Stimulated activated CD8-positive, alpha-beta memory T cell treated with anti-CD3 and anti-CD28 coated beads, Interleukin-2, amount 100 ng/mL, for 1 hour (primary cell): Measurements from ENCODE around the gene LHFPL6.

Experiments
- DNase-seq, 2 donors: peaks; one replicate each; pipeline ENCODE4 v3.0.0-alpha.2; 2020; ENCODE audit warnings: low read depth in 2 of 2

Gene LHFPL6

DNA sequence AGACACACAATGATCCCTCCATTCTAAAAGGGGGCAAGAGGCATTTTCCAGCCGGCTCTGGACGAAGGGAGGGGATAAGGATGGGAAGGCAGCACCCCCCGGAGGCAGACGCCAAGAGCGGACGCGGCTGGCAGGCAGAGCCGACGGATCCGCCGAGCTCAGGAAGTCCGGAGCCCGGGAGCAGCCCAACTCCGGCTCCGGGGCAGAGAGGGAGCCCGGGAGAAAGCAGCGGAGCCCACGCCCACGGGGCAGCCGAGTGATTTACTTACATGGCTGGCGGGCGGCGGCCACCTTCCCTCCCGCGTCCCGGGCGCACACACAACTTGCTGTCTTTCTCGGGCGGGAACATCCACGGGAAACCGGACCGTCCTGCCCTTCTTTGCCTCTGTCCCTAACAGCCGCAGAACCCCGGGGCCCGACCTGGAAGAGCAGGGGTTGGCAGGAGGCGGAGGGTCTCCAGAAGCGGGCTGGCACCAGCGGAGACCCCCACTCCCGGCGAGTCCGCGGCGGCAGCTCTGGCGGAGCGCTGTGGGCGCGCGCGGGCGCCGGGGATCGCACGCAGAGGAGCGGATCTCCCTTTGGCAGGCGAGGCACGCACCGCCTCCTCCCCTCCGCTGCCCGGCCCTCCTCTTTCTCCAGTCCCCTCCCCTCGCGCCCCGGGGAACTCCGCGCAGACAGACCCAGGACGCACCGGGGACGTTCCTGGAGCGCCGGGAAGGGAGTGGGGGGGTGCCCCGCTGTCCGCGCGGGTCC, at the start of gene LHFPL6:
Gene LHFPL6 (minus strand): TSS at position 580 of the 753 bp plus-strand sequence.
- no peak for DNase-seq

DNA sequence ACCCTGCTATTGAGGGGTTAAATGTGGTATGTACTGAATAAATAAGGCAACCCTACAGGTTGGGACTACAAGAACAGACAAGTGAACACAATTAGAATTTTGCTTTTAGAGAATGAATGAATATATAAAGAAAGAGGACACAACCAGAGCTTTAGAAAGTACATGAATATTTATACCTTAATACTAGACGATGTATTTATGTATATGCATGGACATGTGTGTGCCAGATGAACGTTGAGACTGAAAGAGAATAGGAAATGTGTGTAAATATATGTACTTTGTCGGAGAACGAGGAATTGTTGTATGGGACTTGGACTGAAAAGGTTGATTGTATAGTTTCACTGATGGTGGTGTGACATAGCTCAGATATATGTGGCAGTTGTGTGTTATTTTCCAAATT, 43.1 kb upstream of the LHFPL6 start:
- DNase-seq: no peak

DNA sequence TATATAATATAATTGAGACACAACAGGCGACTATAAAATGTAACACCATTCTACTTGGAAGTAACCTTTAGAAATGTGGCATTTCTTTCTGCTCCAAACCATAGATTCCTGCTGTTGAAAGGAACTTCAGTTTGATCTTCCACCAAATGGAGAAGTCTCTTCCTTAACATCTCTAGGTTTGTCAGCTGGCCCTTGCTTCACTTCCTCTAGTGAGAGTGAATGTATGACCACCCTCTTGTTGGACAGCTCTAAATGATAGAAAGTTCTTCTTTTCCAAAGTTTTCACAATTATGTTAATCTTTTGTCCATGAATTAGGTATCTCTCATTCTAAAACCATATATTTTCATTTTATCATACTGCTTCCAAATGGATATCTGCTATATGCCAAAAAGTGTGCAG, 38.7 kb upstream of the LHFPL6 start:
- no peak for DNase-seq

DNA sequence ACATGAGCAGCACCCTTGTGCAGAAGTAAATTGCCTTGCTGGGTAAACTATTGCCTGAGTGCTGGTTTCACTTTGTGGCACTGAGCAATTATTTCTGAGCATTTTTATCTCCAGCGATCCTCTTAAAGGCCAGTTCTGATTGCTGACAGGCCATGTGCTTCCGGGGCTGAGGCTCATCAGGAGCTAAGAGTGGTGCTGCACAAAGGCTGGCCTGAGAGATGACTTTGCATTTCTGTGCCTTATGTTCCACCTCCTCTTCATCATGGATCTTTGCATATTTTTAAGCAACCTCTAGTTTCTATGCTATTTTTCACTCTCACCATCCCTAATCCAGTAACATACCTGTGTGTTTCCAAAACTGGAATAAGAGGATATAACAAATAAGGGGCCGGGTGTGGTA, 34.9 kb upstream of the LHFPL6 start:
- no peak for DNase-seq

DNA sequence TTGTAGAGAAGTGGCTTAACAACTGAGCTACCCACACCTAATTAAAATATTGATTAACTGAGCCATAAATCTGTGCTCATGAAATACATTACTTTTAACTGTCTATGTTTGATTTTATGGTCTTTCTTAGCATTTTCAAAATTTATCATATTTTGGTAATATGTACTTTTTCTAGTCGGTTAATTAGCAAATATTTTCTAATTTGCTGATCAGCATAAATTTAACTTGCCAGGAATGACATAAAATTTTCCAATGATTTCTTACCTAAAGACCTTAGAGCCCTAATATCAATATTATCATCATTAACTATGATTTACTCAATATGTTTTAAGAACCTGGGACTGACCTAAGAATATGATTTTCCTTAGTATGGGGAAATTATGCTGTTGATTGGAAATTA, 32.6 kb upstream of the LHFPL6 start:
- DNase-seq: no peak

DNA sequence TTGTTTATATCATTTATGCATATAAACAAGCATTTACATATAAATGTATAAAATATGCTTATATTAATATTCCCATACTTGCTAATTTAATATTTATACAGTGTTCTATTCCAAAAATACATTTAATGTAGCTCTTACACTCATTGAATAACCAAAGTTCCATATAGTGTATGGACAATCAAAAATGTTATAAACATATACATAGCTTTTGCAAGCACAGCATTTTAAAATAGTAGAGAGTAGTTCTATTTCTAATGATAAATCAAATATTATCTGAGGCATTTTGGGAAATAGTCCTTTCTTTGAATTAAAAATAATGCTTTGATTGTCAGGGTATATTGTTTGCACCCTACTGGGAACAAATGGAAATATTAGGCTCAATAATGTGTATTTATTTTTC, 30.0 kb upstream of the LHFPL6 start:
- no peak for DNase-seq

DNA sequence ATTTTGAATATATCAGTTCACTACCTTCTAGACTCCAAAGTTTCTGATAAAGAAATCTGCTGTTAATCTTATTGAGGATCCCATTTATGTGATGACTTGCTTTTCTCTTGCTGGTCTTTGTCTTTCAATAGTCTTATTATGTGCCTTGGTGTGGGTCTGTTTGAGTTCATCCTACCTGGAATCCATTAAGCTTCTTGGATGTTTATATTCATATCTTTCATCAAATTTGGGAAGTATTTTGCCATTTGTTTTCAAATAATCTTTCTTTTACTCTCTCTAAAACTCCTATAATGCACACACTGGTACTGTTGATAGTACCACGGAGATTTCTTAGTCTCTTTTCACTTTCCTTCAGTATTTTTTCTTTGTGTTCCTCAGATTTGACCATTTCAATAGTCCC, 28.3 kb upstream of the LHFPL6 start:
- DNase-seq: no peak

DNA sequence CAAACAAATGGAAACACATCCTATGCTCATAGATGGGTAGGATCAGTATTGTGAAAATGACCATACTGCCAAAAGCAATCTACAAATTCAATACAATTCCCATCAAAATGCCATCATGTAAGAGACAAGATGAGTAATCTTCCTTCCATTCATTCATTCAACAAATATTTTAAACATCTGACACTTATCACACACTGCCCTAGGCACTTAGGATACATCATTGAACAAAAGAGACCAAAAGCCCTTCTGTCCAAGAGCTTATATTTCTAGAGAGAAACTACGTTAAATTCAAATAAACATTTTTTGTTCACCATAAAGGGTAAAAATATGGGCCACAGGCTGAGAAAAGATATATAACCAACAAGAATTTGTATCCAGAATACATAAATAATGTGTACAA, 20.5 kb upstream of the LHFPL6 start:
- DNase-seq: no peak

DNA sequence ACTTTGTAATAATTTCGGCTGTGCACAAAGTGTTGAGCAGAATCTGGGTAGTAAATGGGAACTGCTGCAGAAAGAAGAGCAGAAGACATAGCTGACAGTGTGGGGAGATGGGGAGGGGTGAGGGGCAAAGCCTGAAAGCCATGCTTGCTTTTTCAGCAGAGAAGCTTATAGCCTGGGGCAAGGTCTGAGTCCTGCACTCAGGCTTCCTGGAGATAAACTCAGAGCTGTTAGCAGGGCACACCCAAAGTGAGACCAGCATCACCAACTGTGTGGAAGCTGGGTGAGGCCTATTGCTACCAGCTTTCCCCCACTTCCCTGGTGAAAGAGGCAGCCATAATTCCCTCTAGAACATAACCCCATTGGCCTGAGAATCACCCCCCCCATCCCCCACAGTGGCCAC, 15.6 kb upstream of the LHFPL6 start:
- no peak for DNase-seq

DNA sequence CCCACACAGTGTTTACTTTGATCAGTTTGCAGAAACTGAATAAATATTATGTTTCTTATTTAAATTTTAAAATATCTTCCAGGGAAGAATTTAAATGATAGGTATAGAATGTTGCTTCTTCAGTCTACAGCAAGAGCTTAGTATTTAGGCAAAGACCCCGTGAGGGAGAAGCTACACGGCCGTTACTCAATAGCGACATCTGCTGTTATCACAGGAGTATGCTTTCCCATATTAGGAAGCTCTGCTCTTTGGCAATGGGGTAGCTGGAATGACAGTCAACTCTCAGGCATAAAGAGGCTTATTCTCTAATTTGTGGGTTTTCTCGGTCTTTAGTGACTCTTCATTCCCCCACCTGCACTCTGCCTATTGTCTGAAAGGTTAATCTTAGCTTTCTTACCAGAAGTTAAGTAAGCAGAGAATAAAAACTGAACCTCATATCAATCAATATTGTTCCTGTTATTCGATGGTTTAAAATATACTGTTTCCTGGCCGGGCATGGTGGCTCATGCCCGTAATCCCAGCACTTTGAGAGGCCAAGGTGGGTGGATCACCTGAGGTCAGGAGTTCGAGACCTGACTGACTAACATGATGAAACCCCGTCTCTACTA, 13.2 kb upstream of the LHFPL6 start:
- DNase-seq: no peak

DNA sequence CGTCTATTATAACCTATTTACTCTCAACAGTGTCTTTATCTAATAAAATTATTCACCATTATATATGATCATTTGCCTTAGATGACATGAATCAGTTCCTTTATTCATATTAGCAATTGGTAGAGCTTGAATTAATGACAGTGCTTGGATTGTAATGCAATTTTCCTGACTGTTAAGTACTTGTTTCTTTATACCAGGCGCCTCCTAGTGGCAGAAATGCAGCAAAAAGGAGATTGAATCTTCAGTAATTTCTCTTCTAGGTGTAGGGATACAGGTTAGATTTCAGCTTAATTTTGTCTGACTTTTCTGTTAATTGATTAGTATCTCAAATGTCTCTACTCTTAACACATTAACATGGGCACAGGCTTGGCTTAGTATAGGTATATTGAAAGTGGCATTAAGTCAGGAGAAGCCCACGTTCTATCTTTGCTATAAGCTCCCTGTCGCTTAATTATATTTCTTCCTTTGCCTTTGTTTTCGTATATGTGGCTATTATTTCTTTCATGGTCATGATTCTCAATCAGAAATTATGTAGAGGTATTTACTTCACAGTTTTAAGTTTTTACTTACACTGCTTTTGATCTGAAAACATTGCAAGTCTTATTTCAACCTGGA, 9.1 kb upstream of the LHFPL6 start:
- peak in 1 of 2 donors; percentile 19 for DNase-seq

DNA sequence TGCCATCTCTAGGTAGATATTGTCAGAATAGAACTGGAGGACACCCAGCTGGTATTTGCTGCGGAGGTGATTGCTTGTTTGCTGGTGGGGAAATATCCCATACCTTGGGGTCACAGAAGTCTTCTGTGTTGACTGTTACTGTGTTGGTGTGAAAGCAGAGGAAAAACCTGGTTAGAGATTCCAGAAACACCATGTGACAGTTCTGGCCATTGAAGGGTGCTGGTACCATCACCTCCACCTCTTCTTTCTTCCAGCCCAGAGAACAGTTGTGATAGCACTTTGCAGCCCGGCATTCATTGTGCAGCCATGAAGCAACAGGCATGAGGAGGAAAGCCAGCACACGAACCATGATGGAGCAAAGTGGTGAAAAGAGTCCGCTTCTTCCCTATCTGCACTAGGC, 4.9 kb upstream of the LHFPL6 start:
- DNase-seq: no peak

DNA sequence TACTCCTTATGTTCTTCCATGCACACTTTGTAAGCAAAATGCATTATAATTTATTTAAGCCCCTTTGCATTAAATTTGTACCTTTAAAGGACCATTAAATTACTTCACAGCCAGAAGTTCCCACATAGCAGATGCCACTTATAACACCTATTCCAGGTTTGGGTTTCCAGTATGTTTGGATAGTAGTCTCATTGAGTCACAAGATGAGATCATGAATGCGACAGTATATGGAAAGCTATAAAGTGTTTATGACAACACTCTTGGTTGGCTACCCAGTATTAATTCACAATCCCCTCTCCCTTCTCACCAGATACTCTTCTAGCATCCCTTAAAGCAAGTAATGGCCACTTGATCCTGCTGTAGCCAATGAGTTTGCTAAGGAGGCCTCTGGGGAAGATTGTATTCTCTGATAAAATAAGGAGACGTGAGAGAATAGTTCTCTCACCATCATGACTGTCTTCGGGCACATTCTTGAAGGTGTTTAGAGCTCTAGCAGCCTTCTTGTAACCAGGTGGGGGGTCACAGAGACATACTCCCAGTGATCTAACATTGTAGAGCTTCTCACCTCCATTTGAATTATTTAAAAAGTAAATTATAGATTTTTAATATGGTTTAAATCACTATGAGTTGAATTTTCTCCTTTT, 2.8 kb upstream of the LHFPL6 start:
- DNase-seq: no peak

DNA sequence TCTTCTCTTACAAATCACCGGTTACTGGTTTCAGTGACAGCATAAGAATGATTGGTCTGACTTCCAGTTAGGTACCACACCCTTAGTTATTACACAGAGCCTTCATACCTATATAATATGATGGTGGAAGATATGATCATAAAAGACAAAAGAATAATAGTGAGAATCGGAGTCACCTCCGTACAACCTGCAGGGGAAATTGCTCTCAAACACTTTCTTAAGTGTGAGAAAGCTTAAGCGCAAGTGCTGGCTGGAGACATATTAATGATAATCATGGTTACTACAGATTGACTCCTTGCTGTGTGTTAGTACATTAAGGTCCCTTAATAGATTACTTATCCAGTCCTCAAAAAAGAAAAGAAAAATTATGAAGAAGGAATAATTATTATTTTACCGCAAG, 1.8 kb upstream of the LHFPL6 start:
- no peak for DNase-seq

DNA sequence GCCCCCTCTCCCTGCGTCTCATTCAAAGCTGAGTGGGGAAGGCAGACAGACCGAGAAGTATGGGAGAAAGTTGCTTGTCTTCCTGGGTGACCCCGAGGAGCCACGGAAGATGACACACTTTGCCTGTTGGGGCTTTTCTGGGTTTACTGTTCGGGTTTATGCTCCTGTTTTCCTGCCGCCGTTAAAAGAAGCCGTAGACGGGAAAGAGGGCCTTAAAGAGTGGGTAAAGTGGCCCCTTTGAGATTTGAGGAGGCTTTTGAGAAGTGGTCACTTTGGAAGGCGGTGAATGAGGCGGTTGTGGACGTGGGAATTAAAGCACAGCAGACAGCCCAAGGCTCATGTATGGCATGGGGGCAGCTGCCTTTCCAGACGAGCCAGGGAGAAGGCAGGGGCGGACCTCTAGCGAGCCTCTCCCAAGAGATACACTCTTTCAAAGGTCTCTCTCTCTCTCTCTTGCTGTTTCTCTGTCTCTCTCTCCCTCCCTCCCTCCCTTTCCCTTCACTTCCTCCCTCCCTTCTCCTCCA, 493 bp upstream of the LHFPL6 start:
- no peak for DNase-seq

DNA sequence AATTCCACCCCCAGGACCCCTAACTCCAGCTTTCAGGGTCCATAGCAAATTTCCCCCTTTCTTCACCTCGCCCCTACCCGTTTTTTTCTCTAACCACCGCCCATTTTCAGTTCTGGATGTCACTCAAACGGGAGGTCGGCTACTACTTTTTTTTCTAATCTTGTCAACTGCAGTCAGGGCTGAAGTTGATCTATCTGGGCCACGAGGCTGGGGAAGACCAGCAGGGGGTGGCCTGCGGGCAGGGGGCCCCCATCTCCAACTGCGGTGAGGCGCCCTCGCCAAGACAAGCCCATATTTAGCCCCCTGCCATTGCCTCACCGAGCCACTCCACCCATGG, 748 bp downstream of the LHFPL6 start:
- DNase-seq: no peak

DNA sequence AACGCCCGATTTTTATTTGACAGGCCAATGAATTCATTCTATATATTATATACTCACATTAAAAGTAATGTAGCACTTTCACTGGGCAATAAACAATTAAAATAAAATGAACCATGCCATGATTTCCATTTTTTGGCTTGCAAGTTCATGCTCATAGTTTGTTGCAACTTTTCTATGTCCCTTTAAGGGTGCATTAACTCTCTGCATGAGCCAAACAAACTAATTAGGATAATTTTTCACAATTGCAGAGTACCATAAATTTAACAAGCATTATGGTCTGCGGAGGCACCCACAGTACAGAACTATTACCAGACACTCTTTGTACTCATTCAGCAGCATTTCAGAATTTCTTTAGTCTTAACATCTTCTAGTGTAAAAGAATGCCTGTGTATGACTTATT, 1.4 kb downstream of the LHFPL6 start:
- no peak for DNase-seq

DNA sequence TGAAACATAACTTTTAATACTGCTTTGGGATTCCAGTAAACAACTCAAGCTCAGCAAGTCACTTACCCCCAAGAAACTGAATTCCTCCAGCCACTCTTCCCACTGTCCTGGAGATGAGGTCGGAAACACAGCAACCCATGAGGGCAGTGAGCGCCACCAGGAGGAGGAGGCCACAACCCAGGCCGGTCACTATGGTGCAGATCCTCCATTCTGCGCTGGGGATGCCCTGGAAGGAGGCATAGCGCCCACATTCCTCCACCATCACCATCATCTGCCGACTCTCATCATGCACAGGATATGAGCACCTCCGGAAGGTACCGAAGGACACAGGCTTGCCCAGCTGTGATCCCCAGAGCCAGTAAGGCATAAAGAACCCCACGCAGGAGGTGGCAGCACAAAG, 2.2 kb downstream of the LHFPL6 start:
- DNase-seq: no peak

DNA sequence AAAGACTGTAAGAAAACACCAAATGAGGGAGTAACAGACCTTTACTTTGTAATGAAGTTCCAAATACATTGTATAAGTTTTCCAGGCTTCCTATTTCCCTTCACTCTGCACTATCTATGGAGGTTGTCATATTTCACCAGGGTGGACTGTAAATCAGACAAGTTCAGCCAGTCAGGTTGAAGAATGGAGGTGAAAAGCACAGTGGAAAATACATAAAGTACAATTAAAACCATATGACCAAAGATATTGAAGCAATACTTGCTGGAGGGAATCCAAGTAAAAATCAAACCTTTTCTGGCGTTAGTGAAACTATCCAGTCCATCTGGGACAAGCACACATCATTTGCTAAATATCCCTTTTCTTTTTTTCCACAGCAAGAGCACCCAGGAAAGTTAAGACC, 3.2 kb downstream of the LHFPL6 start:
- no peak for DNase-seq

DNA sequence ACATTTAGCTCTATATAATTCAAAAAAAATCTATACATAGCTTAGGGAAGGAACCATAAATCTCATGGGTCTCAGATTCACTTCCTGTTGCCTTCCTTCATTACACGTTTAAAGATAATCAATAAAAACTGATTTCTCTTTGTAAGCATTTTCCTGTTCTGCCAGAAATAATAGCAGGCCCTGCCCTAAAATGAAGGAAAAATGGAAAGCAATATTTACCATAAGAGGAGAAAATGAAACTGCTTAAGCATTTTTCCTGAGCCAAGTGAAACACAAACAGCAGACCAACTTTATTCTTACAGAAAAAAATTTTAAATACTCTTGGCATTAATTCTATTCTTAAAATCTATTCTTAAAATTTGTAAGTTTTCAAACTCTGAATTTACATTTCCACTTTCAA, 4.0 kb downstream of the LHFPL6 start:
- no peak for DNase-seq

DNA sequence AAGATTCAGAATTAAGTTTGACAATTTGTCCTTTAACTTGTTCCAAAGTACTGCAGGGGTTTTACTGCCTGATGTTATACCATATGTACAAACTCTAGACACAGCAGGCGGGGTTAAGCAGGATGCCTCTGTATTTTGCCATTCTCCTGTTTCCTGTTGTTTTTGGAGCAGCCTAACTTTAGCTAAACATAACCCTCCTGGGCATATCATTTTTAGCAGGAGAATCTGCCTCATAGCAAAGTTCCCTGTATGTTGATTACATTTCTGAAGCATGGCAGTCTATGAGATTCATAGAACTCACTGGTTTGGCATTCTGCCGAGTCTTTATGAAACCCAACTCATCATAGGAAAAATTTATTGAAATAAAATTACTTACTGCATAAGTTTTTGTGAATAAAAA, 5.2 kb downstream of the LHFPL6 start:
- no peak for DNase-seq

DNA sequence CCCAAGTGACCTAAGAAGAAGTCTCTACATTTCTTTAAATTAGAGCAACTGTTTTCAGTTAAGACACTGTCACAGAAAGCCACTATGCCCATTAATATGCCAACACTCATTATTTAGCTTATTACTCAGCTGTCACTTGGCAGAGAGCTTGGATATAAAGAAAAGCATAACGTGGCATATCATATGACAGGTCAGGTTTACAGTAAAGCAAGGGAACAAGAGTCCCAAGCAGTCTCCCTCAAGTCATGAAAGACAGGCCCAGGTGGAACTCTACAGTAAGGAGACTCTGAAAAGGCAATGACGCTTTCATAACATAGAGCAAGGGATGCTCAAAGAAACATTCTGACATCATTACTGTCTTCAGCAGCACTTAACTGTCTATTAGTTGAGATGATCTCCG, 6.3 kb downstream of the LHFPL6 start:
- no peak for DNase-seq

DNA sequence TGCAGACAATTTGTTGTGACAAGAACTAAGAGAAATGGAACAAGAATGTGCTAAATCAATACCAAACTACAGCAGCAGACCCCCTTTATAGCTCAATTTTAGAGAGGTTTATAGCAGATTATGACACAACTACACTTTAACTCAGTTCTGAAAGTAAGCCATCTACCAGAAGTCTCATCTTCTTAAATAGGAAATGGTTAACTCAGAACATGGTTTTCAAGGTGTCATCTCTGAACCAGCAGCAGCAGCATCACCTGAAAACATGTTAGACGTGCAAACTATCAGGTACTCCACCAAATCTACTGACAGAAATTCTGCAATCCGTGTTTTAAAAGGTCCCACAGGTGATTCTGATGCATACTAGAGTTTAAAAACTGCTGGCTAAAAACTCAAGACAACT, 6.8 kb downstream of the LHFPL6 start:
- no peak for DNase-seq
